GM19043 (cell line): ENCODE results near the gene CCT7.
"Not testable (repeated sequence)": the region's sequence is repeated elsewhere in the genome, so short reads cannot be mapped to it uniquely, and the experiment has no call there.

ENCODE experiments used
- ATAC-seq: cut with Tn5 transposase; IDR thresholded peaks from one replicate; pipeline ENCODE4 v1.9.1; 2021; ENCODE audit warnings: low read depth; ENCODE audit not compliant: unreplicated experiment

Gene CCT7

GRCh38 chr2:73254343-73255006, 20.4 kb downstream of the CCT7 start:
- no peak for ATAC-seq

DNA sequence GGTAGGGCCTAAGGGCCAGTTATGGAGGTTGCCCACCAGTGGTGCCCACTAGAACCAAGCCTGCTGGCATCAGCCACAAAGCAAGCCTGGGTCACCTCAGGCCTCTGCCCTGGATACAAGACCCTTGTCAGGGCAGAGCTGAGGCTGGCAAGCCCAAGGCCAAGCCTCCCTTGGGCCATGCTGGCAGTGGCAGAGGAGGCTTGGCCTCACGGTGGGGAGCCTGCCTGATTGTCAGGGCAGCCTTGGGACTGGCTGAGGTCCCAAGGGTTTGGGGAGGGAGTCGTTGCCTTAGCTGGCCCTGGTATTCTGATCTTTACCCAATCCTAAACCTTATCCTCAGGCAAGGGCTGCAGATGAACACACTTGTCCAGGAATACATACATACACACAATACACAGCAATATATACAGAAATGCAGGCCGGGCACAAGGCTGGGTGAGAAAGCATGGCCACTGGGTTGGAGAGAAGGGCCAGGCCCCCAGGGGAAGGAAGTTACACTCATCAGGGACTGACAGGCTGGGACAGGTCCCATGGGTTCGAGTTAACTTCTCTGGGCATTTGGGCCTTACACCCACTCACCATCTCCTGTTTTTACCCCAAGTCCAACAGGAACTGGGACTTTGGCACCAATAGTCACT, 21.0 kb downstream of the CCT7 start:
- no peak for ATAC-seq

DNA sequence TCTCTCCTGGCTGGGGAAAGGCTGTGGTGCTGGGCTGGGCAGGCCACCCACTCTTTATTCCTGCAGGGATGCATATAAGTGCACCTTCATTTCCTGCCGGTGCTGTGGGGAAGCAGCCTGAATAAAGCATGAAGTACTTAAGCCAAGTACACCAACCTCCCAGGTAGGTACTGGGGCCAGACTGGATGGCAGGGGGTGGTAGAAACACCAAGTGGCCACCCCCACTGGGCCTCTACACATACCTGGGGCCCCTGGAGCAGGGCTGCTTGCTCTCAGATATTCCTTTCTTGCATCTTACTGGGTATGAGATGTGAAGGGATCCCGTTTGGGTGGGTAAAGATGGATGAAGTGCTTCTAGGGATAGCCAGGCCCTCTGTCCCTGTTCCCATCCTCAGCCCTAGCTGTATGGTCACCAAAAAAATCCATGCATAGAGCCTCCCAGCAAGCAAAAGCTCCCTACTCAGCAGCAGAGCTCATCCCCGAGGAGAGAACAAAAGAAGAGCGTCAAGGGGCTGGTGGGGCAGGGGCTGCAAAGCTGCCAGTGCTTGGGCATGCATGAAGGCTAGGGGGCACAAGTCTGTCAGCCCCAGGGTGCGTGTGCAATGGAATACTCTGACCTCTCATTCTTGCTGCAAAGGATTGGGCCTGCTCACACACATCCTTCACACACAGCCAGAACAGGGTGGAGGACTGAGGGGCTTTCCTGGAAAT, 22.0 kb downstream of the CCT7 start:
- ATAC-seq, result no peak

DNA sequence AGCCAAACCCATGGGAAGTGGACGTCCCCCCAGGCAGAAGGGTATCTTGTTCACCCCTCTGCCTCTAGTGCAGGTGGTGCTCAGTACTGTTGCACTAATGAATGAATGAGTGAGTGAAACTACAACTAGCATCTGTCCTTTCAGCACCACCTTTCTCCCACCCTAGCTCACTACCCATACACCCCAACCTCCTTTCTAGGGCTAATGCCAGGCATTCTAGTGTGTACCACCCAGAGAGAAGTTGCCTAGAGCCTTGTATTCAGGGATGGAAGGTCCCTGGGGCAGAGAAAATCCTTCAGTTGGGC, 22.5 kb downstream of the CCT7 start:
- ATAC-seq, result no peak

DNA sequence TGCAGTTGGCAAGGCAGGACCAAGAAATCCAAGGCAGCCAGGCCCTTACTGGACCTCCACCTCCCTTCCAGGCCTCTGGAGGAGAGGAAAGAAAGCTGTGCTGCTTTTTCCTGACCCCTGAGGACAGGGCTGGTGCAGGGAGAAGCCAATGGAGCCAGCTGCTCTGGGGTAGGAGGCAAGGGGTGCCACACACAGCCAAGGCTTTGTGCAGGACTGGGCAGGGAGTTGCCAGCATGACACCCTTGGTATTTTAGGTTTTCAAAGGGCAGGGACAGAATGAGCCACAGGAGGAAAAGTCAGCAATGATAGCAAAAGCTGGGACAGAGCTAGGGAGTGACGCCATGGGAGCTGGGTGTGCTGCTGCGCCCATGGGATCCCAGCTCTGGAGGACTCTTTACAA, 22.9 kb downstream of the CCT7 start:
- ATAC-seq, result no peak

- ATAC-seq, result no peak
Measured at GRCh38 chr2:73257425-73258125, 23.5 kb downstream of the CCT7 start.

GRCh38 chr2:73258186-73258912, 24.2 kb downstream of the CCT7 start:
- no peak for ATAC-seq

GRCh38 chr2:73258913-73259215, 24.8 kb downstream of the CCT7 start:
- ATAC-seq, result no peak

DNA sequence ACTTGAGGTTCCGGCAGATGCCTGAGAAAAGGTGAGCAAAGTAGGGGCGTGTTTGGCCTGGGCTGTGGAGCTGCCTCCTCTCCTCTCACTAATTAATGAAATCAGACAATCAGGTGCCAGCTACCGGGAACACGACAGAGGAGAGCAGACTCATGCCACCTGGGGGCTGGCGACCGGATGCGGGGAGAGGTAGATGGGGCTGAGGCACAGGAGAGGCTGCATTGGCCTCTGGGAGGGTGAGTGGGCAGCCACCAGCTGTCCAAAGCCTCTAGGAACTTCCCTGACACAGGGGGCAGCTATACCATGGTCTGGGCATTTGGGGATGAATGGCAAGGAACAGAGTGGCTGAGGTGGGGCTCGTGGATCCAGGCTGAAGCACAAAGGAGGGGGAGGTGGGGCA, 25.2 kb downstream of the CCT7 start:
- no peak for ATAC-seq

DNA sequence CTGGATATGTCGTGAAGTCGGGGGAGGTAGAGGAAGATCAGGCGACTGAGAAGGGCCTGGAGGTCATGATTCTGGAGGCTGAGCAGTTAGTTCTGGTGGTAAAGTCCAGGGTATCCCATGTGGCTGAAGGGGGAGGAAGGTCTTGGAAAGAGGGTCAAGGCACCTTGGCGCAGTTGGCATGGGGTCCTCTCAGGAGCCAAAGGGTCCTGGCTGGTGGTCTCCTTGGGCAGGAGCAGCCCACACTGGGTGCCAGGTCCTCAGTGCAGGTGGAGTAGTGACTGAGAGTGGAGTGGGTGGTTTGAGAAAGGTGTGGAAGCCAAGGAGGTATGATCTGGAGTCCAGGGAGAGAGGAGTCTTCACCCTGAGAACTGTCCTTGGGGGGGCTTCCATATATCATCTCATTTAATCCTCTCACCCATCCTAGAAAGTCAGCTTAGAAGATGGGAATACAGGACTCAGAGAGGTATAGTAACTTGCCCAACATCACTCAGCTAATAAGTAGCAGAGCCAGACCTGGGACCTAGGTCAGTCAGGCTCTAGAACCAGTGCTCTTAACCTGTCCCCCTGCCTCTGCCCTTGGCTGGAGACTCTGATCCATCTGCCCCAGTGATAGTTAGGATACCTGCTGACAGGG, 25.7 kb downstream of the CCT7 start:
- ATAC-seq, result no peak

DNA sequence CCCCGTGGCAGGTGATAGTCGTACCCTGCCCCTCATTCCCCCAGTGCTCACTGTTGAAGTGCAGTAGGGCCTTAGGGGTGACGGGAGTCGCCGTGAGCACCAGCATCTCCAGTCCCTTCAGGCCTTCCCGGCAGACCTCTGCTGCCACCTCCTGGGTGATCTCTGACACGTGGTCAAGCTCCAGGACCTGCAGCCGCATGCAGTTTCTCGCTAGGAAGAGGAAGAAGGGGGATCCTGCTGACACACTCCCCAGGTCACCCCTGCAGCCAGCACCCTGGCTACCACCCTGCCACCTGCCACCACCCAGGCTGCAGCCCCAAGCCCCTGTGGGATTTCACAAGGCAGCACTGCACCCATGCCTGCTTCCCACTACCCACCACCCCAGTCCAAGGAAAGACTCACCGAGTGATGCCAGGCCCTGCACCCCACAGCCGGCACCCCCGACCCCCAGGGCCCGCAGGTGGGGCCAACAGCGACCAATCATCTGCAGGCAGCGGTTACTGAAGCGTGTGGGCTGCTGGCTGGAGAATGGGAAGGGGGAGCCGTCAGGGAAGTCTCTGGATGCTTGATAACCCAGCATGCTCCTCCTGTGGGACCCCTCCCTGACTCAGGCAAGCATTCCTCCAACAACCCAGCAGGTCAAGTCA, 26.4 kb downstream of the CCT7 start:
- no peak for ATAC-seq

GRCh38 chr2:73262108-73262651, 28.1 kb downstream of the CCT7 start:
- ATAC-seq, result no peak

- ATAC-seq, result not testable (repeated sequence)
Measured at GRCh38 chr2:73262691-73263429, 28.8 kb downstream of the CCT7 start.

GRCh38 chr2:73263540-73264331, 29.6 kb downstream of the CCT7 start:
- ATAC-seq, result no peak

DNA sequence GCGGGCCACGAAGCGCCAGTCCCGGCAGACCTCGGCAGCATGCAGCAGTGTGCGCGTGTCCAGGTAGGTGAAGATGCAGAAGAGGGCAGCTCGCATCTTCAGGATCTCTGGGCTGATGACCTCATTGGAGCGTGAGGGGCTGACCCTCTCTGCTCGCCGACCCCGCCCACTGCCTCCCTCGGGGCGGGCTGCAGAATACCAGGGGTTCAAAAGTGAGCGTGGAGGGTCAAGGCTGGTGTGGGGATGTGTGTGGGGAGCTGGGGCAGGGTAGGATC, 30.2 kb downstream of the CCT7 start:
- no peak for ATAC-seq

GRCh38 chr2:73264783-73265182, 30.7 kb downstream of the CCT7 start:
- no peak for ATAC-seq

DNA sequence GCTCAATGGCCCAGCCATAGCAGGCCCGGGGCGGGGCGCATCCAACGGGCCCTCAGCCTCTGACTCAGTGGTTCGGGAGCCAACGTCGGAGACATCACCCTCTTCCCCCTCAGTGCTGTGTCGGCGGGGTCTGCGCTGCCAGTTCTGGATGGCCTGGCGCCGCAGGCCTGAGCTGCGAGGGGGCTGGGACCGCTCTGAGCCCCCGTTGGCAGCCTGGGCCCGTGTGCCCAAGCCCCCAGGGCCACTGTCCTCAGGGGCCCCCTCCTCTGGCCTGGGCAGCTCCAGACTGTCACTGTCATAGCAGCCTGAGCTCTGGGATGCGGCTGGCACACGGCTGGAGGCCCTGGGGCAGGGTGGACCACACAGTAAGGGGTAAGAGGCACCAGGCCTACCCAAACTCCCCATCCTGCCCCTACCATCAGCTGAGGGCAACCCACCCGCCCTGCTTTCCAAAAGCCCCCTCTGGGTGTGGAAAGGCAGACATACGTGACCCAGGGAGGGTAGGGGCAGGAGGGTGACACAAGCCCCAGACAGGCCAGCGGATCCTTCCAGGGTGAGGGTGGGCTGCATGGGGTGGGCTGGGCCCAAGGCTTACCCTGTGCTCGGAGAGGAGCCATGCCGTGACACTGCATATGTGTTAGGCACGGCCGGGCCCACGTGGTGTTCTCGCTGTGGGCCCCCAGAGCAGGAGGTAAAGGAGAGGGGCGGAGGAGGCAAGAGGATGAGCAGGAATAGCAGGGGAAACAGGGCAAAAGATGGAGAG, 31.4 kb downstream of the CCT7 start:
- ATAC-seq, result no peak
